Stimulated activated naive CD8-positive, alpha-beta T cell treated with anti-CD3 and anti-CD28 coated beads, Interleukin-15, Interleukin-2, amounts not matched to agents 100 ng/mL and 50 ng/mL, for 24 hours (primary cell): ENCODE data around the gene SPRY1.

Experiments
- H3K27ac Mint-ChIP-seq: one replicate; pipeline ENCODE4 v1.8.0; 2021; ENCODE audit warnings: mild to moderate bottlenecking, mixed read lengths
- H3K27me3 Mint-ChIP-seq: one replicate; pipeline ENCODE4 v1.8.0; 2021; ENCODE audit warnings: mixed read lengths
- H3K36me3 Mint-ChIP-seq: one replicate; pipeline ENCODE4 v1.8.0; 2021; ENCODE audit warnings: low read depth, mixed read lengths
- H3K4me1 Mint-ChIP-seq: one replicate; pipeline ENCODE4 v1.8.0; 2021; ENCODE audit warnings: low read depth, mixed read lengths
- H3K4me3 Mint-ChIP-seq: one replicate; pipeline ENCODE4 v1.8.0; 2021; ENCODE audit warnings: mild to moderate bottlenecking, mixed read lengths
- H3K9me3 Mint-ChIP-seq: one replicate; pipeline ENCODE4 v1.8.0; 2021; ENCODE audit warnings: mixed read lengths

Gene SPRY1

GRCh38 chr4:123361195-123361861, 35.3 kb upstream of the SPRY1 start:
- no peaks in the 10 kb centered on the region for H3K4me1 Mint-ChIP-seq
- no peaks in the 10 kb centered on the region for H3K9me3 Mint-ChIP-seq
- H3K4me3 Mint-ChIP-seq: no peak overlapping the region
- H3K27ac Mint-ChIP-seq: no peak overlapping the region
- H3K36me3 Mint-ChIP-seq: no peaks in the 10 kb centered on the region
- H3K27me3 Mint-ChIP-seq: no peaks in the 10 kb centered on the region

- Mint-ChIP-seq H3K27me3 (no peaks in the 10 kb centered on the region), H3K36me3 (no peaks in the 10 kb centered on the region), H3K9me3 (no peaks in the 10 kb centered on the region)
These were observed 34.5 kb upstream of the SPRY1 start for GRCh38 chr4:123362103-123362502.

GRCh38 chr4:123363729-123364128, 32.9 kb upstream of the SPRY1 start:
- Mint-ChIP-seq H3K27me3 (no peaks in the 10 kb centered on the region), H3K36me3 (no peaks in the 10 kb centered on the region), H3K9me3 (no peaks in the 10 kb centered on the region), H3K4me1 (no peaks in the 10 kb centered on the region), H3K27ac (no peak overlapping the region), H3K4me3 (no peak overlapping the region)

More at GRCh38 chr4:123362103-123362502, 34.5 kb upstream of the SPRY1 start:
- Mint-ChIP-seq H3K27ac (no peak overlapping the region), H3K4me1 (no peaks in the 10 kb centered on the region), H3K4me3 (no peak overlapping the region)

GRCh38 chr4:123364906-123365305, 31.7 kb upstream of the SPRY1 start:
- Mint-ChIP-seq H3K4me1 (no peaks in the 10 kb centered on the region), H3K4me3 (no peak overlapping the region), H3K27ac (no peak overlapping the region), H3K27me3 (no peaks in the 10 kb centered on the region), H3K36me3 (no peaks in the 10 kb centered on the region), H3K9me3 (no peaks in the 10 kb centered on the region)

GRCh38 chr4:123365412-123365811, 31.2 kb upstream of the SPRY1 start:
- Mint-ChIP-seq H3K9me3 (no peaks in the 10 kb centered on the region), H3K36me3 (no peaks in the 10 kb centered on the region), H3K27me3 (no peaks in the 10 kb centered on the region), H3K27ac (no peak overlapping the region), H3K4me3 (no peak overlapping the region), H3K4me1 (no peaks in the 10 kb centered on the region)

GRCh38 chr4:123366144-123366748, 30.3 kb upstream of the SPRY1 start:
- no peaks in the 10 kb centered on the region for H3K36me3 Mint-ChIP-seq
- no peaks in the 10 kb centered on the region for H3K27me3 Mint-ChIP-seq
- H3K27ac Mint-ChIP-seq: no peak overlapping the region
- H3K4me1 Mint-ChIP-seq: no peaks in the 10 kb centered on the region
- no peaks in the 10 kb centered on the region for H3K9me3 Mint-ChIP-seq
- H3K4me3 Mint-ChIP-seq: no peak overlapping the region

- no peaks in the 10 kb centered on the region for H3K27me3 Mint-ChIP-seq
- H3K36me3 Mint-ChIP-seq: no peaks in the 10 kb centered on the region
- H3K27ac Mint-ChIP-seq: no peak overlapping the region
- H3K4me3 Mint-ChIP-seq: no peak overlapping the region
- H3K9me3 Mint-ChIP-seq: peaks cover 4% of the 10 kb centered on the region
- no peaks in the 10 kb centered on the region for H3K4me1 Mint-ChIP-seq
These were observed 17.8 kb upstream of the SPRY1 start for GRCh38 chr4:123378794-123379193.

- no peaks in the 10 kb centered on the region for H3K27me3 Mint-ChIP-seq
- no peak overlapping the region for H3K27ac Mint-ChIP-seq
- H3K9me3 Mint-ChIP-seq: peaks cover 4% of the 10 kb centered on the region
- no peak overlapping the region for H3K4me3 Mint-ChIP-seq
- no peaks in the 10 kb centered on the region for H3K36me3 Mint-ChIP-seq
- no peaks in the 10 kb centered on the region for H3K4me1 Mint-ChIP-seq
These were observed 17.2 kb upstream of the SPRY1 start for GRCh38 chr4:123379392-123379791.

- Mint-ChIP-seq H3K27me3 (no peaks in the 10 kb centered on the region), H3K36me3 (no peaks in the 10 kb centered on the region), H3K27ac (no peak overlapping the region), H3K4me3 (no peak overlapping the region), H3K9me3 (no peaks in the 10 kb centered on the region), H3K4me1 (no peaks in the 10 kb centered on the region)
These were observed 15.6 kb upstream of the SPRY1 start for GRCh38 chr4:123380728-123381716.

- Mint-ChIP-seq H3K4me1 (no peaks in the 10 kb centered on the region), H3K27ac (no peak overlapping the region), H3K9me3 (no peaks in the 10 kb centered on the region), H3K27me3 (no peaks in the 10 kb centered on the region), H3K4me3 (no peak overlapping the region), H3K36me3 (no peaks in the 10 kb centered on the region)
These were observed 14.6 kb upstream of the SPRY1 start for GRCh38 chr4:123381996-123382395.

- no peaks in the 10 kb centered on the region for H3K9me3 Mint-ChIP-seq
- H3K27me3 Mint-ChIP-seq: no peaks in the 10 kb centered on the region
- no peaks in the 10 kb centered on the region for H3K4me1 Mint-ChIP-seq
- H3K4me3 Mint-ChIP-seq: no peak overlapping the region
- no peak overlapping the region for H3K27ac Mint-ChIP-seq
- H3K36me3 Mint-ChIP-seq: no peaks in the 10 kb centered on the region
These were observed 13.0 kb upstream of the SPRY1 start for GRCh38 chr4:123383566-123383965.

- Mint-ChIP-seq H3K27me3 (peaks cover 3% of the 10 kb centered on the region), H3K27ac (no peak overlapping the region), H3K9me3 (no peaks in the 10 kb centered on the region), H3K4me1 (no peaks in the 10 kb centered on the region), H3K4me3 (no peak overlapping the region), H3K36me3 (no peaks in the 10 kb centered on the region)
These were observed 10.0 kb upstream of the SPRY1 start for GRCh38 chr4:123386609-123387008.

GRCh38 chr4:123390846-123391456, 5.6 kb upstream of the SPRY1 start:
- H3K4me1 Mint-ChIP-seq: peaks cover 14% of the 10 kb centered on the region
- no peaks in the 10 kb centered on the region for H3K36me3 Mint-ChIP-seq
- H3K27me3 Mint-ChIP-seq: peaks cover 3% of the 10 kb centered on the region
- H3K4me3 Mint-ChIP-seq: no peak overlapping the region
- H3K9me3 Mint-ChIP-seq: no peaks in the 10 kb centered on the region
- no peak overlapping the region for H3K27ac Mint-ChIP-seq

- Mint-ChIP-seq H3K9me3 (no peaks in the 10 kb centered on the region), H3K4me1 (peaks cover 24% of the 10 kb centered on the region), H3K27ac (no peak overlapping the region), H3K36me3 (peaks cover 8% of the 10 kb centered on the region), H3K4me3 (no peak overlapping the region), H3K27me3 (peaks cover 3% of the 10 kb centered on the region)
These were observed 2.9 kb upstream of the SPRY1 start for GRCh38 chr4:123393721-123394120.
